Vagina (tissue), 2 donors: ENCODE results near the gene DSCAML1.

Experiments used
- CTCF ChIP-seq, 3 experiments: fragments of 450-650 bp in 2 of 3; fragments of 200-600 bp in 1 of 3; sonication (generic) in 1 of 3; IDR thresholded peaks; one replicate each; pipeline ENCODE4 v1.5.1; 2017 to 2019; ENCODE audit warnings: antibody characterized with exemption in 3 of 3, mild to moderate bottlenecking in 2 of 3, moderate library complexity in 2 of 3
- POLR2AphosphoS5 ChIP-seq, 2 donors: sonication (generic); formaldehyde crosslinking; IDR thresholded peaks; one replicate each; pipeline ENCODE4 v1.9.0; 2017; ENCODE audit warnings: antibody characterized with exemption in 2 of 2, mild to moderate bottlenecking in 2 of 2, low read depth in 1 of 2; ENCODE audit not compliant: insufficient read depth in 1 of 2

GRCh38 chr11:117552626-117553025 lies 244.4 kb downstream of the DSCAML1 start:
- TF ChIP-seq POLR2AphosphoS5 (IDR thresholded peaks at IDR 0.05; ENCODE audit: insufficient read depth in 1 of 2, low read depth in 1 of 2) (no peak), CTCF (IDR thresholded peaks at IDR 0.05) (no peak)
